HepG2 (cell line): Measurements from ENCODE around the gene UTP11. TPM values are rescaled to one million over a fixed set of nuclear protein-coding genes. Genes with fewer than 3 reads are reported as not detected.
A peak's percentile ranks its signal among the peaks of the same experiment; 100 is the strongest.

Source experiments
- ATAC-seq: fragments of 200-7000 bp; cut with Tn5 transposase; 3 replicates; pipeline ENCODE4 v1.9.1; 2020; ENCODE audit warnings: mild to moderate bottlenecking, moderate library complexity
- BruUV-seq: library from RNA; stranded (reverse); fragments of 400-500 nt; replicated peaks from 2 replicates; lab custom pipeline; 2021; lab: Mats Ljungman, UMichigan
- CTCF ChIA-PET: fragments of 300-600 bp; formaldehyde crosslinking; extraction: SDS; loops from one replicate; lab custom pipeline; 2021; ENCODE audit warnings: low total read pairs, inconsistent platforms, low intra/inter-chr PET ratio; lab: Yijun Ruan, JAX
- POLR2A ChIA-PET: fragments of 350-600 bp; sonication (Branson Sonifier 250); formaldehyde crosslinking; loops from one replicate; lab custom pipeline; 2020; ENCODE audit warnings: antibody characterized with exemption, inconsistent platforms; lab: Yijun Ruan, JAX
- DNase-seq: peaks from one replicate; pipeline ENCODE4 v3.0.0-alpha.2; 2015; ENCODE audit warnings: low spot score
- FAIRE-seq: peaks from 3 replicates; lab custom pipeline; 2011; peaks lifted over from hg19 to GRCh38; lab: Jason Lieb, UNC
- H2AFZ ChIP-seq: one replicate; pipeline ENCODE4 v1.6.1; 2011; ENCODE audit warnings: low read length, inconsistent platforms
- H3K27ac ChIP-seq: fragments of 300-600 bp; 3 replicates; pipeline ENCODE4 v1.8.0; 2011; ENCODE audit warnings: mixed run types, mild to moderate bottlenecking, mixed read lengths, low read length, inconsistent platforms; ENCODE audit not compliant: insufficient read depth; ENCODE audit errors: extremely low read length
- H3K27me3 ChIP-seq, 2 experiments: fragments of 200-600 bp in 1 of 2; 2 replicates in 1 of 2; 3 replicates in 1 of 2; pipeline versions ENCODE4 v1.6.0 to v1.8.0; 2011; ENCODE audit warnings: low read length in 2 of 2, mild to moderate bottlenecking in 2 of 2, moderate library complexity in 2 of 2, inconsistent platforms in 1 of 2; ENCODE audit not compliant: insufficient read depth in 2 of 2, control insufficient read depth in 1 of 2
- H3K36me3 ChIP-seq, 2 experiments: fragments of 200-600 bp in 1 of 2; replicated peaks in 1 of 2; 2 replicates in 1 of 2; 3 replicates in 1 of 2; pipeline versions ENCODE4 v1.5.1 to v1.8.0; 2011; ENCODE audit warnings: low read length in 2 of 2, inconsistent platforms in 1 of 2; ENCODE audit not compliant: insufficient read depth in 2 of 2, control insufficient read depth in 1 of 2
- H3K4me1 ChIP-seq: 2 replicates; pipeline ENCODE4 v1.5.1; 2012; ENCODE audit warnings: low read length, inconsistent platforms; ENCODE audit not compliant: insufficient read depth
- H3K4me2 ChIP-seq: 2 replicates; pipeline ENCODE4 v1.6.0; 2011; ENCODE audit warnings: low read depth, low read length, inconsistent platforms
- H3K4me3 ChIP-seq, 3 experiments: fragments of 200-600 bp in 1 of 3; sonication (generic), shearing (Covaris generic) in 1 of 3; replicated peaks in 1 of 3; 2 replicates each; pipeline ENCODE4 v1.5.1; 2011 to 2016; ENCODE audit warnings: low read length in 3 of 3, inconsistent platforms in 2 of 3, low read depth in 2 of 3, mild to moderate bottlenecking in 2 of 3, control low read depth in 1 of 3, mixed read lengths in 1 of 3; ENCODE audit not compliant: insufficient read depth in 1 of 3
- H3K79me2 ChIP-seq: one replicate; pipeline ENCODE4 v1.6.1; 2011; ENCODE audit warnings: low read length, inconsistent platforms; ENCODE audit not compliant: insufficient read depth
- H3K9ac ChIP-seq: 2 replicates; pipeline ENCODE4 v1.6.0; 2011; ENCODE audit warnings: mild to moderate bottlenecking, low read depth, low read length, inconsistent platforms; ENCODE audit not compliant: insufficient read depth
- H3K9me3 ChIP-seq: 2 replicates; pipeline ENCODE4 v1.5.1; 2012; ENCODE audit warnings: mild to moderate bottlenecking, low read length
- H4K20me1 ChIP-seq: 2 replicates; pipeline ENCODE4 v1.6.0; 2011; ENCODE audit warnings: inconsistent platforms, mild to moderate bottlenecking, low read length, moderate library complexity; ENCODE audit not compliant: insufficient read depth
- ADNP ChIP-seq: sonication (generic); formaldehyde crosslinking; IDR thresholded peaks from 2 replicates; pipeline ENCODE4 v1.4.0; 2020; ENCODE audit warnings: missing genetic modification reagents
- ATF2 ChIP-seq: sonication (generic); formaldehyde crosslinking; IDR thresholded peaks from 2 replicates; pipeline ENCODE4 v1.4.0; 2020; ENCODE audit warnings: missing genetic modification reagents
- CCAR2 ChIP-seq: fragments of 200-400 bp; formaldehyde crosslinking; optimal IDR thresholded peaks from 2 replicates; pipeline ENCODE3; 2018; ENCODE audit warnings: low read depth, mild to moderate bottlenecking, low read length, moderate library complexity
- E2F1 ChIP-seq: sonication (generic); formaldehyde crosslinking; IDR thresholded peaks from 2 replicates; pipeline ENCODE4 v1.5.0; 2020; ENCODE audit warnings: missing genetic modification reagents
- JUND ChIP-seq: sonication (generic); formaldehyde crosslinking; IDR thresholded peaks from 2 replicates; pipeline ENCODE4 v1.8.0; 2022; ENCODE audit warnings: mild to moderate bottlenecking, missing genetic modification reagents
- KLF16 ChIP-seq, 2 experiments: sonication (generic) in 1 of 2; formaldehyde crosslinking in 1 of 2; IDR thresholded peaks; 2 replicates each; pipeline versions ENCODE4 v1.6.1 to v1.8.0; 2016 to 2023; ENCODE audit warnings: missing genetic modification reagents in 2 of 2, missing compliant biosample characterization in 1 of 2
- KLF9 ChIP-seq: IDR thresholded peaks from 2 replicates; pipeline ENCODE4 v1.6.1; 2016; ENCODE audit warnings: low read depth
- MATR3 ChIP-seq: sonication (generic); formaldehyde crosslinking; IDR thresholded peaks from 2 replicates; pipeline ENCODE4 v1.4.0; 2020; ENCODE audit warnings: missing genetic modification reagents
- MIXL1 ChIP-seq: IDR thresholded peaks from 2 replicates; pipeline ENCODE4 v1.6.1; 2016
- ZBTB38 ChIP-seq: sonication (generic); formaldehyde crosslinking; IDR thresholded peaks from 2 replicates; pipeline ENCODE4 v1.5.1; 2020; ENCODE audit warnings: mild to moderate bottlenecking, missing genetic modification reagents
- ZNF629 ChIP-seq: sonication (generic); formaldehyde crosslinking; conservative IDR thresholded peaks from 2 replicates; pipeline ENCODE4 v1.5.0; 2020; ENCODE audit warnings: missing genetic modification reagents
- WGBS: methylation state at CpG from one replicate; pipeline ENCODE4 v1.1.6; 2017; ENCODE audit warnings: low lambda C conversion rate; 5-methylcytosine and 5-hydroxymethylcytosine counted together
- in situ Hi-C: cut with HindIII; loops from 2 replicates; pipeline ENCODE4 v1.10.0; 2017; ENCODE audit warnings: low pct_unique_long_range_greater_than_20kb; ENCODE audit not compliant: extremely low pct_ligation_motif_present
- intact Hi-C: fragments of 100-400 bp; cut with micrococcal nuclease; formaldehyde crosslinking; loops from one replicate; pipeline ENCODE4 v1.10.0; 2022; ENCODE audit not compliant: unreplicated experiment
- polyA plus RNA-seq, 8 experiments: library from polyadenylated mRNA; depleted of rRNA in 3 of 8; stranded (reverse) in 7 of 8; unstranded in 1 of 8; fragments of >200 nt; fragmentation: Illumina TruSeq in 4 of 8; extraction: Trizol in 4 of 8; gene quantifications; 2 replicates each; pipeline versions ENCODE4 v1.2.1 to v1.2.3, GENCODE V29; 2011 to 2016; ENCODE audit warnings: low read depth in 4 of 8, missing spikeins in 1 of 8, mixed read lengths in 1 of 8; ENCODE audit not compliant: insufficient read depth in 1 of 8
- total RNA-seq, 5 experiments: library from RNA; depleted of rRNA; stranded (reverse); fragments of >200 nt; fragmentation: Illumina TruSeq; extraction: Trizol; gene quantifications; 2 replicates each; pipeline ENCODE4 v1.2.3, GENCODE V29; 2016; ENCODE audit warnings: low read depth in 1 of 5
- TF ChIP-seq, protein P1 (sequence below): sonication (generic); formaldehyde crosslinking; IDR thresholded peaks from 2 replicates; pipeline ENCODE4 v1.5.0; 2020; ENCODE audit warnings: mild to moderate bottlenecking, missing genetic modification reagents

UTP11 gene
- total and polyA plus RNA-seq, 2 of the 13 experiments (the other 11 are each of a cell fraction or from before 2014, with no cell fraction given) = 13.5 to 44.8 TPM

GRCh38 chr1:38000529-38001455 lies 11.7 kb upstream of the UTP11 start (continued):
- TF ChIP-seq ATF2 (CRISPR knock-in tag) = peak; percentile 87; the same call in 1 of the 2 replicates
- peak; percentile 28; the same call in 1 of the 2 replicates for TF ChIP-seq ZBTB38 (CRISPR knock-in tag)
- peak; percentile 71 for TF ChIP-seq JUND (CRISPR knock-in tag)
- no peak for TF ChIP-seq ADNP (CRISPR knock-in tag)

DNA sequence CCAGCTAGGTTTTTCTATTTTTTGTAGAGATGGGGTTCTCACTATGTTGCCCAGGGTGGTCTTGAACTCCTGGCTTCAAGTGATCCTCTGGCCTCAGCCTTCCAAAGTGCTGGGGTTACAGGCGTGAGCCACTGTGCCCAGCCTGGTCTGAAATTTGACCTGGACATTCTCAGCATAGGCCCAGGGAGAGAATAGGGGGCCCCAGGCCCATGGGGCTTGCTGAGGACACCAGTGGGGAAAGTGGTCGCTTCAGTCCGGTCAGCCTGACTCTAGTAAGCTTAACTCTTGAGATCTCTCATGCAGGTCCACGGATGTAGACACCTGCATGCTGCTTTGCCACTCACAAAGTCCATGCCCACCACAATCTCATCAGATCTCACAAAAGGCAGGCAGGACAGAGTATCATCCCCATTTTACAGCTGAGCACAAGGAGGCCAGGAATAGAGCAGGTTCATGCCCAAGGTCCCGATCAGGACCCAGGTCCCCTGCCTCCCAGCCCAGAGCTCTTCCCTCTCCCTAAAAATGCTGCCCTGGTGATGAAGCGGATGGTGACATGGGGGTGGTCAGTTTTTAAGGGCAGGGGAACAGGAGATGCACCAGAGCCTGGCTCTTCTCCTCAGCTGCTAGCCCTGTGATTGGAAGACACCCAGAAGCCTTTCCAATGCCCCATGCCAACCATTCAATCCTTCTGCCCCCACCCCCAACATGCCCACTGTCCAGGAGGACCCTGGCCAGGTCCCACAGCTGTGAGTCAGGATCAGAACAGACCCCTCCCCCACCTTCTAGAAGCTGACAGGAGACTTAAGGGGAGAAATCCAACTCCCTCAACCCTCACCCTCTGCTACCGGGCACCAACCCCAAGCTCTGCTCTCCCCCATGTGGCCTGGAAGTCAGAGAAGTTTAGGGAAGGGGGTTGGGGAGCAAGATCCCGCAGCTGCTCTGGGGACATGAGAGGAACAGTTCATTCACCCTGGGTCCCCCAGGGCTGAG lies 9.0 kb upstream of the UTP11 start:
- ChIA-PET POLR2A (interaction anchor here (1.4 kb wide), 1 partner anchor 10 kb away, joined by 10 read pairs; the partner anchor contains the start of gene UTP11), CTCF (interaction anchor here (1.1 kb wide), 1 partner anchor 14 kb away, joined by 3 read pairs; the partner anchor contains the start of gene SF3A3)
- Histone ChIP-seq H3K4me1 (peaks cover 66% of the 10 kb centered on the region), H3K36me3 (peaks cover under 1 to 5% of the 10 kb centered on the region in 2 experiments; a peak in 4 of 5 replicates), H3K4me3 (peak overlapping the region; percentile 56 to 93 (median 87)), H3K27ac (no peak overlapping the region), H2AFZ (no peak overlapping the region), H3K4me2 (peak overlapping the region; percentile 93), H3K27me3 (no peaks in the 10 kb centered on the region; a peak in 1 of 5 replicates), H3K9me3 (no peaks in the 10 kb centered on the region), H4K20me1 (no peaks in the 10 kb centered on the region), H3K79me2 (peaks cover 20% of the 10 kb centered on the region), H3K9ac (peak overlapping the region; percentile 85)
- DNase-seq (no peak), FAIRE-seq (no peak), ATAC-seq (no peak)
- intact Hi-C loops = no loop called here
- no TSS peak for BruUV-seq
- in situ Hi-C loops = no loop called here
- 68% methylated on average over 6 of the region's 8 CpGs for WGBS
- TF ChIP-seq ZNF629 (CRISPR knock-in tag) = peak; percentile 85
- TF ChIP-seq MATR3 (CRISPR knock-in tag) = no peak
- TF ChIP-seq KLF16 (CRISPR knock-in tag; IDR thresholded peaks at IDR 0.05) = no peak
- TF ChIP-seq KLF9 (CRISPR knock-in tag) = no peak
- TF ChIP-seq CCAR2 = no peak
- no peak for TF ChIP-seq E2F1 (CRISPR knock-in tag)
- TF ChIP-seq, protein P1, sequence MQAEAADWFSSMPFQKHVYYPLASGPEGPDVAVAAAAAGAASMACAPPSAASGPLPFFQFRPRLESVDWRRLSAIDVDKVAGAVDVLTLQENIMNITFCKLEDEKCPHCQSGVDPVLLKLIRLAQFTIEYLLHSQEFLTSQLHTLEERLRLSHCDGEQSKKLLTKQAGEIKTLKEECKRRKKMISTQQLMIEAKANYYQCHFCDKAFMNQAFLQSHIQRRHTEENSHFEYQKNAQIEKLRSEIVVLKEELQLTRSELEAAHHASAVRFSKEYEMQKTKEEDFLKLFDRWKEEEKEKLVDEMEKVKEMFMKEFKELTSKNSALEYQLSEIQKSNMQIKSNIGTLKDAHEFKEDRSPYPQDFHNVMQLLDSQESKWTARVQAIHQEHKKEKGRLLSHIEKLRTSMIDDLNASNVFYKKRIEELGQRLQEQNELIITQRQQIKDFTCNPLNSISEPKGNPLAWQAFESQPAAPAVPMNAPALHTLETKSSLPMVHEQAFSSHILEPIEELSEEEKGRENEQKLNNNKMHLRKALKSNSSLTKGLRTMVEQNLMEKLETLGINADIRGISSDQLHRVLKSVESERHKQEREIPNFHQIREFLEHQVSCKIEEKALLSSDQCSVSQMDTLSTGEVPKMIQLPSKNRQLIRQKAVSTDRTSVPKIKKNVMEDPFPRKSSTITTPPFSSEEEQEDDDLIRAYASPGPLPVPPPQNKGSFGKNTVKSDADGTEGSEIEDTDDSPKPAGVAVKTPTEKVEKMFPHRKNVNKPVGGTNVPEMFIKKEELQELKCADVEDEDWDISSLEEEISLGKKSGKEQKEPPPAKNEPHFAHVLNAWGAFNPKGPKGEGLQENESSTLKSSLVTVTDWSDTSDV (CRISPR knock-in tag) = no peak
- TF ChIP-seq MIXL1 = no peak
